BJ (cell line): ENCODE measurements around the gene ARHGEF28. TPM values are rescaled to one million over a fixed set of nuclear protein-coding genes. Genes with fewer than 3 reads are reported as not detected.

ENCODE experiments used
- CTCF ChIA-PET: fragments of 350-600 bp; formaldehyde crosslinking; extraction: SDS; loops from one replicate; lab custom pipeline; 2021; ENCODE audit warnings: antibody characterized with exemption, inconsistent platforms; lab: Yijun Ruan, JAX
- POLR2A ChIA-PET: fragments of 300-600 bp; sonication (Branson Sonifier 250); formaldehyde crosslinking; extraction: SDS; loops from one replicate; lab custom pipeline; 2021; ENCODE audit warnings: antibody characterized with exemption; lab: Charles Lee
- DNase-seq: peaks from one replicate; pipeline ENCODE4 v3.0.0-alpha.2; 2011; ENCODE audit warnings: low read depth
- H3K27me3 ChIP-seq: 2 replicates; pipeline ENCODE4 v1.6.0; 2011; ENCODE audit warnings: low read length; ENCODE audit not compliant: control insufficient read depth, insufficient read depth
- H3K36me3 ChIP-seq: 2 replicates; pipeline ENCODE4 v1.5.1; 2011; ENCODE audit warnings: low read length; ENCODE audit not compliant: control insufficient read depth, insufficient read depth
- H3K4me3 ChIP-seq: 2 replicates; pipeline ENCODE4 v1.5.1; 2011; ENCODE audit warnings: low read depth, mild to moderate bottlenecking, control low read depth, low read length
- polyA plus RNA-seq: library from polyadenylated mRNA; depleted of rRNA; stranded (reverse); fragments of >200 nt; gene quantifications from 2 replicates; pipeline ENCODE4 v1.2.3, GENCODE V29; 2011
- TF ChIP-seq, protein P1 (sequence below): IDR thresholded peaks from 2 replicates; pipeline ENCODE4 v1.5.1; 2011; ENCODE audit warnings: low read depth, mild to moderate bottlenecking, control low read depth, inconsistent platforms, low read length, moderate library complexity; ENCODE audit not compliant: insufficient read depth

Gene ARHGEF28
- polyA plus RNA-seq, 1 experiment, result 2.8 TPM

DNA sequence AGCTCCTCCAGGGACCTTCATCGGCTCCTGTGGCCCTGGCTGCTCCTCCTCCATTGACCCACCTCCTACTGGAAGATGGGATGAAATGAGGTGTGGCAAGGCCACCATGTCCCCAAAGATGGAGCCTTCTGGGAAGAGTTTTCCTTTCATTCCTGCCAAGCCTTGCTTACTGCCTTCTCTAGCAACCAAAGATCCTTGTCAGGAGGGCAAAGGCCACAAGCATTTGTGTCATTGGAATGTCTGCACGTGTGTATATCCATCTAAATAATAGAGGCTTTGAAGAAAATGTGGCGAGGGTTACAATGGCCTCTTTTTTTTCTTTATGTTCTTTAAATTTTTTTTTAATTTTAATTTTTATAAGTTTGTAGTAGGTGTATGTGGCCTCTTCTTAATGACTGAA is 313.6 kb downstream of the ARHGEF28 start:
- ChIA-PET CTCF (interaction anchor here (0.8 kb wide), 1 partner anchor 700 kb away, joined by 3 read pairs; no protein-coding TSS in a partner anchor), POLR2A (no interaction called here)
- Histone ChIP-seq H3K4me3 (no peak overlapping the region), H3K36me3 (no peaks in the 10 kb centered on the region), H3K27me3 (no peaks in the 10 kb centered on the region)
- TF ChIP-seq, protein P1, sequence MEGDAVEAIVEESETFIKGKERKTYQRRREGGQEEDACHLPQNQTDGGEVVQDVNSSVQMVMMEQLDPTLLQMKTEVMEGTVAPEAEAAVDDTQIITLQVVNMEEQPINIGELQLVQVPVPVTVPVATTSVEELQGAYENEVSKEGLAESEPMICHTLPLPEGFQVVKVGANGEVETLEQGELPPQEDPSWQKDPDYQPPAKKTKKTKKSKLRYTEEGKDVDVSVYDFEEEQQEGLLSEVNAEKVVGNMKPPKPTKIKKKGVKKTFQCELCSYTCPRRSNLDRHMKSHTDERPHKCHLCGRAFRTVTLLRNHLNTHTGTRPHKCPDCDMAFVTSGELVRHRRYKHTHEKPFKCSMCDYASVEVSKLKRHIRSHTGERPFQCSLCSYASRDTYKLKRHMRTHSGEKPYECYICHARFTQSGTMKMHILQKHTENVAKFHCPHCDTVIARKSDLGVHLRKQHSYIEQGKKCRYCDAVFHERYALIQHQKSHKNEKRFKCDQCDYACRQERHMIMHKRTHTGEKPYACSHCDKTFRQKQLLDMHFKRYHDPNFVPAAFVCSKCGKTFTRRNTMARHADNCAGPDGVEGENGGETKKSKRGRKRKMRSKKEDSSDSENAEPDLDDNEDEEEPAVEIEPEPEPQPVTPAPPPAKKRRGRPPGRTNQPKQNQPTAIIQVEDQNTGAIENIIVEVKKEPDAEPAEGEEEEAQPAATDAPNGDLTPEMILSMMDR, result no peak
- DNase-seq, result no peak

DNA sequence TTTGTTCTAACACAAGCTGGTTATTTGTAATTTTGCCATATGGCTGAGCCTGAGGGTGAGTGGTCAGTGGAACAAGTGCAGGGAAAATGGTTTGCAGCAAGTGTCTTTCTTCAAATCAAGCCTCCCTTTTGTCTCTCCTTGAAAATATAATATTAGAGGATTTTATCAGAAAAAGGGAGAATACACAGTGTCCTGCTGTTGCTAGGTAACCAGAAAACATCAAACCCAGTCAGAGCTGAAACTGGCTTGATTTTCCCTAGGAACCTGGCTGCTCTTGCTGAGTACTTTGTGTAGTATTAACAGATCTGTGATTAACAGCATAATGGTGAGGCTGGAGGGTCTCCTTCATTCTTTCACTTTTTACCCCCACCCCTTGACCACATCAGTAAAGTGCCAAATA is 314.0 kb downstream of the ARHGEF28 start:
- no peak for DNase-seq
- Histone ChIP-seq H3K36me3 (no peaks in the 10 kb centered on the region), H3K27me3 (no peaks in the 10 kb centered on the region), H3K4me3 (no peak overlapping the region)
- ChIA-PET CTCF (no interaction called here), POLR2A (no interaction called here)
- TF ChIP-seq, protein P1, result no peak

DNA sequence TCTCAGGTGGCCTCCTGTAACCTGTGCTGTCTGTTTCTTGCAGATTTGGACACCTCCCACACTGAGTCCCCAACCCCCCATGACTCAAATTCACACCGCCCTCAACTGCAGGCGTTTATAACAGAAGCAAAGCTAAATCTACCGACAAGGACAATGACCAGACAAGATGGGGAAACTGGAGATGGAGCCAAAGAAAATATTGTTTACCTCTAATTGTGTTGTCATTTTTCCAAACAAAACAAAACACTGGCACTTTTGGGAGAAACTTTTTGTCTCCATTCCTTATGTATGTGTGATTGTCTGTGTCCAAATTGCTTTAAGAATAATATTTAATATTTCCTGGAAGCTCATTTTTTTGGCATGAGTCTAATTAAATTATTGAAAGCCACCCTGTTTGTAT is 314.8 kb downstream of the ARHGEF28 start:
- TF ChIP-seq, protein P1, result no peak
- ChIA-PET CTCF (no interaction called here), POLR2A (no interaction called here)
- no peak for DNase-seq
- no peak overlapping the region for H3K4me3 ChIP-seq
- H3K36me3 ChIP-seq, result no peaks in the 10 kb centered on the region
- H3K27me3 ChIP-seq, result no peaks in the 10 kb centered on the region

DNA sequence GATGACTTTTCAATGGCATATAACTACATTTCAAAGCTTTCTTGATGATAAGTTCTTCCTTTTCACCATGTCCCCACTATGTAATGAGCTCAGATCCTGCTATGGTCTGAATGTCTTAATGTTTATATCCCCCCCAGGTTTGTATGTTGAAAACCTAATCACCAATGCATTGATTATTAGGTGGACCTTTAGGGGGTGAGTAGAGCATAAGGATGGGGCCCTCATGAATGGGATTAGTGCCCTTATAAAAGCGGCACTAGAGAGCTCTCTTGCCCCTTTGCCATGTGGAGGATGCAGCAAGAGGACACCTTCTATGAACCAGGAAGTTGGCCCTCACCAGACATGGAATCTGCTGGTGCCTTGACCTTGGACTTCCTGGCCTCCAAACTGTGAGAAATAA is 316.8 kb downstream of the ARHGEF28 start:
- no peaks in the 10 kb centered on the region for H3K27me3 ChIP-seq
- DNase-seq, result no peak
- no peaks in the 10 kb centered on the region for H3K36me3 ChIP-seq
- ChIA-PET POLR2A (no interaction called here), CTCF (interaction anchor here (0.9 kb wide), 1 partner anchor 697 kb away, joined by 3 read pairs; the partner anchor contains the start of gene ENC1)
- no peak overlapping the region for H3K4me3 ChIP-seq
- TF ChIP-seq, protein P1, result no peak

DNA sequence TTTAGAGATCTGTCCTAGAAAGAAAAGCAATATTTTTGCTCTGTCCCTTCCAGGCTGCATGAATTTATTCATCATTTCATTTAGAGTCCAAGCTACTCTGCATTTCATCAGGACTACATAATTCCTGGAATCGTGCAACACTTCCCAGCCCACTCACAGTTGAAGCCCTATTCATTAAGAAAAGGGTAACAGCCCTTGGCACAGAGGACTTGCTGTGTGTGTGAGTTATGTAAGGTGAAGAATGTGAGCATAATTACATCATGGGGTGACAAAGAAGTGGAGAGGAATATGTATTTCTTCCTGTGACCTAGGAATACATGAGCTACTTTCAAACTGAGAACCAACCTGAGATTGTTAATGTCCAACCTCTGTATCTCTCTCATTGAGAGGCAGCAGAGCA is 317.4 kb downstream of the ARHGEF28 start:
- no peak for DNase-seq
- H3K4me3 ChIP-seq, result no peak overlapping the region
- H3K36me3 ChIP-seq, result no peaks in the 10 kb centered on the region
- no peaks in the 10 kb centered on the region for H3K27me3 ChIP-seq
- TF ChIP-seq, protein P1, result no peak
- ChIA-PET CTCF (interaction anchor here (0.7 to 1.1 kb wide), 3 partner anchors 11 to 697 kb away, joined by 3 read pairs; partner anchors contain the start of gene ENC1), POLR2A (no interaction called here)
